Pons (tissue), 1 donor: ENCODE measurements around the gene VSTM2B.
"Not testable (repeated sequence)": the region's sequence is repeated elsewhere in the genome, so short reads cannot be mapped to it uniquely, and the experiment has no call there.

ENCODE experiments used
- DNase-seq: peaks from one replicate; pipeline ENCODE4 v3.0.0-alpha.2; 2016; ENCODE audit warnings: low spot score

Gene VSTM2B

DNA sequence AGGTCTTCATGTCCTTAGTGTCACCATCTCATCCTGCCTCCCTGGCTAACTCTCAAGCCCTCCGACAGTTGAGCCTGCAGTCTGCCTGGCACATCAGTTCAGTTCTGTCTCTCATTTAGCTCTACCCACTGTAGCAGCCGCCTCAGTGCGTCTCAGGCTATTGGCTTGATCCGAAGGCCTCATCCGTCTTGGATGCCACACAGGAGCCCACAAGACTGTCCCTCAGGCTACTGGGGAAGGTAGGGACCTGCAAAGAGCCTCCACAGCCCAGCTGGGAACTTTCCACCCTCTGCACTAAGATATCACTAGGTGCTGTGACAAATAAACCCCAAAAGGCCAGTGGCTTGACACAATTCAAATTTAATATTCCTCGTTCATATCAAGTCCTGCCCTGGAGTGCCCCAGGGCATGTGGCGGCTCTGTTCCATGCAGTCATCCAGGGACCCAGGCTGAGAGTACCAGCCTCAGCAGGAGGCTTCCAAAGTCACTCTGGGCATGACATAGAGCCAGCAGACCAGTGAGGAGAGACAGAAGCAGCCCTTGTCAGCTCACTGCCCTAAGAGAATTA lies 5.7 kb downstream of the VSTM2B start:
- no peak for DNase-seq

- no peak for DNase-seq
These were observed 6.3 kb downstream of the VSTM2B start for GRCh38 chr19:29532097-29532496.

GRCh38 chr19:29532956-29533355 lies 7.2 kb downstream of the VSTM2B start:
- DNase-seq, result no peak

DNA sequence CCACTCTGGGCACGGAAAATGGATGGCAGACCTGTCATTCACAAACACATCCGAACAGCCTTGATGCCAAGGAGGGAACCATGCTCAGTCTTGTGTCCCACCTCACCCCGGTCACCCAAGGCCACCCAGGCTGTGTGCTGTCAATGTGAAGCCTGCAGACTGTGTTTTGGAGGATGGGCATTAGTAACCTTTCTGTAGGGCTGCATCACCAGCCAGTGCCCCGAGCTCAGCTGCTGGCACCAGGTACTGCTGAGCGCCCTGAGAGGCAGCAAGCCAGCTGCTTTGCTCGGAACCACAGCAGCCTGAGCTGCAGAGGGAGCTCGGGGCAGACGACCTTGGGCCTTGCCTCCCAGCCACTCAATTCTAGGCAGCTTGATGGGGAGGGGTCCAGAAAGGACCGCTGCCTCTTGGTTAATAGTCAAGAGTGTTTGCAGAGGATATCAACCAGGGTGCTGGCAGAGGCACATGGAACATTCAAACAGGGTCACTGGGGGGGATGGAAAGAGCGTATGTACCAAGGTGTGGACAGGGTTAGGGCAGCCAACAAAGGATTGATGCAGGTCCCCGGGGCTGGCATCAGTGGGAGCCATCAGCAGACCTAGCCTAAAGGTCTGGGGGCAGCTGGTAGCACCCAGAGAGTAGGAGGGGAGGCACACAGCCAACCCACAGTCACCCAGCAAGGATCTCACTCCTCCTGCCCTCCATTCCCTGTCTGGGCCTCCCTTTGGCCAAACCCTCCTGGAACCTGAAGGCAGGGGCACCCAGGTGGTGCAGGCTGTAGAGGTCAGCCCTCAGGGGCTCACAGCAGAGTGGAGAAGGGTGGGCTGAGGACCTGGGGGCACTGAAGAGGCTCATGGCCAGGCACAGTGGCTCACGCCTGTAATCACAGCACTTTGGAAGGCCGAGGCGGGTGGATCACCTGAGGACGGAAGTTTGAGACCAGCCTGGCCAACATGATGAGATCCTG lies 8.1 kb downstream of the VSTM2B start:
- no peak for DNase-seq

GRCh38 chr19:29535214-29535831 lies 9.5 kb downstream of the VSTM2B start:
- DNase-seq, result no peak

DNA sequence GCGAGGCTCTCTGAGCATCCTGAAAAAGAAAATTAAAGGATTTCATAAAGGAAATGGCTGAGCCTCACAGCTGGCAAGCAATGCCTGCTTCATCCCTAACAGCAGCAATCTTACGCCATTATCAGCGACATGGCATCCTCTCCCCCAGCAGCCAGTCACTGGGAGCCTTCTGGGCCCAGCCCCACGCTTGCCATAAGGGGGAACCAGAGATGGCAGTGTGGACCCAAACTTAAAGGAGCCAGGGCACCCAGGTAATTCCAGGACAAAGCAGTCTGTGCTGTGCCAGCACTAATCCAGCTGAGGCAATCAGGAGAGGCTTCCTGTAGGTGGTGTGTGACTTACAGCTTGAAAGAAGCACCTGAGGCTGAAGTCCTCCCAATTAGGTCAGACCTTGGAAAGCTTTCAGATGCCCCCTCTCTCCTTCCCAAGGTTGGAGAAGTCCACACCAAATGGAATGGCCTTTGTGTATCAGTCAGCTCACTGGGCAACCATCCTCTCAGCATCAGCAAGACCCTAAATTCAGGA lies 10.3 kb downstream of the VSTM2B start:
- no peak for DNase-seq

DNA sequence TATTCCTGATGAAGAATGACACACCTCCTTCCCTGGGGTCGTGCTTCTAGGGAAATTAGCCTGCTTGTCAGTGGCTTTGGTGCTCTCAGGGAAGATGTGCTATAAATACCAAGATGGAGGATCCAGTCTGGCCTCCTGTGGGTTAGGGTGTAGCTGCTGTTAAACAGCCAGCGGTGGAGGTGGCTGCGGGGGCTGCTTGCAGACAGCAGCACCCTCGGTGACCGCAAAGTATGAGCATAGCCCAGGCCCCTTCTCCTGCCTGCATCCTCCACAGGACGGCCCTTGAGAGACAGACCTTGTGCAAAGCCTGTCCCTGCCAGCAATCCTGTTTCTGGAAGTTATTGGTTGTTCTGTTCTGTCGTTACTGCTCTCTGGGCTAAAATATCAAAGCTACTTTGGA lies 11.4 kb downstream of the VSTM2B start:
- DNase-seq, result no peak

DNA sequence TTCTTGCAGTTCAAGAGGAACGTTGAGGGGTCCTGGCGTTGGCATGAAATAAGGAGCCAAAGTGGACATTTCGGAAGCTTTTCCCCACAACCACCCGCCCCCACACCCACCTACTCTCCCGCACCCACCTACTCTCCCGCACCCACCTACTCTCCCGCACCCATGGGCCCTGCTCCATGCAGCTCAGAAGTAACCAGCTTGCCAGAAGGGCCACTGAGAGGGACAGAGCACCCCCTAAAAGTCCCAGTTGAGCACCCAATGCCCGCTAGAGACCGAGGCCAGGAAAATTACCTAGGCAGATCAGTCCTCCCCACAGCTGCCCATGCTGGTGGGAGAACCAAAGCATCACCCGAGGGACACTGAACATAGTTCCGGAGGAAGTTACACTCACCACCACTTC lies 11.8 kb downstream of the VSTM2B start:
- no peak for DNase-seq

DNA sequence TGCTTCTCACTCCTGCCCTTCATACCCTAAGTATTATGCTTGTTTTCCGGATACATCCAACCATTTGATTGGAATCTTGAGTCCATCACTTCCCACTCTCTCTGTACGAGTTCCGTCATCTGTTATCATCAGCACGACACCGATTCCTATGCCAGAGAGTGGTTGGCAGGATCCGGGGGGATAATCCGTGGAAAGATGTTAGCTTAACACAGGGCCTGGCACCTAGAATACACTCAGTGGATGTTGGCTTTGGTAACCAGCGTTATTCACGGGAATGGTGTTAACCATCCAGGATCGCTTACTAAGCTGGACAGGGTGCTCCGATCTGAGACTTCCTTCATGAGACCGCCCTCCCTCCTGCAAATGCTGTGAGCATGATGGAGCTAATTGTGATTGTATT lies 12.4 kb downstream of the VSTM2B start:
- DNase-seq, result no peak

- no peak for DNase-seq
These were observed 12.9 kb downstream of the VSTM2B start for GRCh38 chr19:29538651-29539050.

- DNase-seq, result no peak
These were observed 13.3 kb downstream of the VSTM2B start for GRCh38 chr19:29539131-29539530.

DNA sequence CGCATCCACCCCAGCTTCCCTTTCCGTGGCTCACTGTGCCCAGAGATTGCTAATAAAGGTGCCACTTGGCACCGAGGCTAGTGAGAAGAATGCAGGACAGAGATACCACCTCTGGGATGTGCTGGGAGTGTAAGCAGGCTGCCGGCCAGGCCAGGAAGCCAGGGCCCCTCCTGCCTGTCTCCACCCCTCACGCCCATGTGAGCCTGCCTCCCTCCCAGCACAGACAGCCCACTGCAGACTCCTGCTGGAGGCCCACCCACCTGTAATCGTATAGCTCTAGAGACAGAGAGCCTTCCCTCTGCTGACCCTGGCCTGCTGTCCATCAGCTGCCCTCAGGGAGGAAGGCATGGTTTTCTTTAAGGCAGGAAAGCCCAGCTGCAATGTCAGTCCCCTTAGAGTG lies 13.9 kb downstream of the VSTM2B start:
- DNase-seq, result no peak

DNA sequence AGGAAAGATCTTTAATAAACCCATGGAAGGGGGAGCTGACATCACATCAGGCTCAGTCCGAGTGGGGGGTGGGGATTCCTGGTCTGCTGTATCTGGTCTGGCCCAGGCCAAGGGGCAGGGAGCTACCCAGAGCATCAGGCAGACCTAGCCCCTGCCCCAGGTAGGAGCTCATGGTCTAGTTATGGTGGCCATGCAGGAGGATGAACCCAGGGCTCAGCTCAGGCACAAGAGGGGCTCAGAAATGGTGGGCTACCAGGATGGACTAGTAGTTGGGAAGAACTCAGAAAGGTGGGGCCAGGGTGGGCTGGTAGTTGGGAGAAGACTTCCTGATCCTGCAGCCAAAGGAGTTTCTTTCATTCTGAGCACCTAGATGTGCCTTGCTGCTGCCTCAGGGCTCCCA lies 14.3 kb downstream of the VSTM2B start:
- no peak for DNase-seq

DNA sequence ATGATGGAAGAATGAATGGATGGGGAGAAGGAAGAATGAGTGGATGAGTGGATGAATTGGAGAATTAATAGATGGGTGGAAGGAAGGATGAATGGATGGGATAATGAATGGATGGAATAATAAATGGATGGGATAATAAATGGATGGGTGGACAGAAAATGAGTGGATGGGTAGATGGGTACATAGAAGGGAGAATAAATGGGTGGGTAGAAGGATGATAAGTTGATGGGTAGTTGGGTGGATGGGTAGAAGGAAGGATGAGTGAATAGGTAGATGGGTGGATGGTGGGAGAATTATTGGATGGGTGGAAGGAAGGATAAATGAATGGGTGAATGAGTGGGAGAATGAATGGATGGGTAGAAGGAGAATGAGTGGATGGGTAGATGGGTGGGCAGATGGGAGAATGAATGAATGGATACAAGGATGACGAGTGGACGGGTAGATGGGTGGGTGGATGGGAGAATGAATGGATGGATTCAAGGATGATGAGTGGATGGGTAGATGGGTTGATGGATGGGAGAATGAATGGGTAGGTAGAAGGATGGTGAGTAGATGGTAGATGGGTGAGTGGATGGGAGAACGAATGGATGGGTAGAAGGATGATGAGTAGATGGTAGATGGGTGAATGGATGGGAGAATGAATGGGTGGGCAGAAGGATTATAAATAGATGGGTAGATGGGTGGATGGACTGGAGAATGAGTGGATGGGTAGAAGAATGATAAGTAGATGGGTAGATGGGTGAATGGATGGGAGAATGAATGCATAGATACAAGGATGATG lies 15.9 kb downstream of the VSTM2B start:
- DNase-seq, result no peak

GRCh38 chr19:29542327-29542726 lies 16.5 kb downstream of the VSTM2B start:
- DNase-seq, result no peak

DNA sequence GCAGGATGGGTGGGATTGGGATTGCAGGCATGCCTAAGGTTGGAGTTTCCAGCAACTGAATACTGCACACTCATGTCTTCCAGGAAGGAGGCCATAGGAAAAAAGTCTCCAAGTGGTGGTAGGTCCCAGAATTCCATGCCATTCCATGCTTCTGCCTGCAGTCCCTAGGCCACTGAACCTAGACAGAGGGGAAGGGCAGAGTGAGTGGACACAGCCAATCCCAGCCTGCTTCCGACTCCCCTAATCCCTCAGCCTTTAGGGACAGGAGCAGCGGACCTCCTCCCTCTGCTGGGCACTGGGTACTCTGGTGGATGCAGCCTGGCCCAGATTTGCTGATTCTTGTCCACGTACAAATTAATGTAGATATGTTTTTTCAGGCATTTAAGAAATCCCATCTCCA lies 17.0 kb downstream of the VSTM2B start:
- DNase-seq, result no peak

DNA sequence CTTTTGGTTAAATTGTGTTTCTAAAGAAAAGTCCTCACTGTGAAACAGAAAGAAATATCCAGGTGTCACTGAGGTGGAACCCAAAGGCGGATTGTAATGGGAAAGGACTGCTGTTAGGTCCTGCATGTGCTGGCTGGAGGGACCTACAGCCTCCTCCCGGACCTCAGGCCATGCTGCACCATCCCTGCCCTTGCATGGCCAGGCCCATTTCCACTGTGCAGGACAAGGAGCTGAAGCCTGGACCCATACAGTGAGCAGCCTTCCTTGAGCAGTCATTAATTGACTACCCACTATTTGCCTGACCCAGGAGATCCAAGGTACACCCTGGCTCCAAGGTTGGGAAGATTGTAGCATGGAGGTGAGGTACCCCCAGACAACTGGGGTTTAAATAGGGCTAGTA lies 17.6 kb downstream of the VSTM2B start:
- DNase-seq, result no peak

DNA sequence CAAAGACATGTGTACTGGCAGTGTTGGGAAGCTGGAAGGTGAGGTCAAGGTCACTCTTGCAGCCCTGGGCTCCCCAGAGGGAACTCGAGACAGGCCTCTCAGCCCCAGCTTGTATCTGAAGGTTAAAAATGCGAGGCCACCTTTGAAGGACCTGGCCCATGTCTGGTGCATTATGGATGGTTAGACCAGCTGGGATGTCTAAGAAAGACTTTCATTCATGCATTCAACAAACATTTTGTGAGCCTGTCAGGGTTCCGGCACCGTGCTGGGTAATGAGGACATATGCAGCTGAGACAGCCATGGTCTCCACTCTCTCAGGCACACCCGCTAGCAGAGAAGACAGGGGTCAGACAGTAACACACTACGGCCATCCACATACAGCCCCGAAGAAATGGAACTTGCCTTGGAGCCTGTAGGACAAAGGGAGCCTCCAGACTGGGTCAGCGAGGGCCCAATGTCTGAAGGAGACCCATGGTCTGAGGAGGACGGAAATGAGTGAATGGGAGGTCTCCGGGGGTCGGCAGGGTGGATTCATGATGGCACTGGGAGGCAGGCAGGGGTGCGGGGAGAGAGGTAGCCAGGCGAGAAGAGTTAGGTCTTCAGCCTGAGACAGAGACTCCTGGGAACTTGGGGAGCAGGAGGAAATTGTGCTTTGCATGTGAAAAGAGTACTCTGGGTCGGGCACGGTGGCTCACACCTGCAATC lies 19.0 kb downstream of the VSTM2B start:
- DNase-seq, result no peak

GRCh38 chr19:29545447-29545846 lies 19.7 kb downstream of the VSTM2B start:
- not testable (repeated sequence) for DNase-seq

DNA sequence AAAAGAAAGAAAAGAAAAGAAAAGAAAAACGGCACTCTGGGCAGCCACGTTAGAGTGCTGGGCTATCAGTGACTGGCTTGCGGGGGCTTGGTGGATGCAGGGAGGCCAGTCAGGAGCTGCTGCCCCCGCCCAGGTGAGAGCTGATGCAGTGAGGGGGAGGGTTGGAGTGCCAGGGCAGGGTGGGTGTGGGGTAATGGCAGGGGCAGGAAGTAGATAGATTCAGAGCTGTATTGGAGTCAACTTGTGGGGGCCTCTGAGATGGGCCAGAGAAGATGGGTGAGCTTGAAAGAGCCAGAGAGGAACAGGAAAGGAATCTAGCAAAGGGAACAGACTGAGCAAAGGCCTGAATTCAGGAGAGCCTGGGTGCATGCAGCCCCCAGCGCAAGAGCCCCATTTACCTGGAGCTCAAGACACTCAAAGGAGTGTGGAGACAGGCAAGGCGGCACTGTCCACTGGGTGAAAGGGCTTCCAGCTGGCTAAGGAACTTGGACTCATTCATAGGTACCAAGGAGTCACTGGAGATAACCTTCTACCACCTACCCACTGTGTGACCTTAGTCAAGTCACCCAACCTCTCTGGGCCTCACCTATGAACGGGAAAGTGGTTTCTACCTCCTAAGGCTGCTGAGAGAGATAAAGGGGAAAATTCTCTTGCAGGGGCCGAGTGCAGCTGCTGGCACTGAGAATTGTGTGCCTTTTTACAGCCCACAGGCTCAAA lies 20.2 kb downstream of the VSTM2B start:
- DNase-seq, result no peak
